OCI-LY1 (cell line): Measurements from ENCODE around the gene P3R3URF.

ENCODE experiments used
- CTCF ChIP-seq: fragments of 200-600 bp; sonication (generic), shearing (Covaris generic); IDR thresholded peaks from 2 replicates; pipeline ENCODE4 v1.5.1; 2017; ENCODE audit warnings: mild to moderate bottlenecking, antibody characterized with exemption, low read length, moderate library complexity, mixed read lengths
- EZH2 ChIP-seq: fragments of 200-600 bp; sonication (generic), shearing (Covaris generic); IDR thresholded peaks from 2 replicates; pipeline ENCODE4 v1.8.0; 2017; ENCODE audit warnings: borderline replicate concordance, mixed run types, mild to moderate bottlenecking, antibody characterized with exemption, low read length, moderate library complexity, mixed read lengths

- TF ChIP-seq CTCF (no peak), EZH2 (no peak)
These were observed 14.3 kb upstream of the P3R3URF start for GRCh38 chr1:46190539-46190938.
